ENCODE results near the gene MACROD2. TPM values are rescaled to one million over a fixed set of nuclear protein-coding genes. Genes with fewer than 3 reads are reported as not detected.

MACROD2 gene
- total RNA-seq, 4 donors from 2014 or later, result 4.0 to 14.1 (median 10.4) TPM

DNA sequence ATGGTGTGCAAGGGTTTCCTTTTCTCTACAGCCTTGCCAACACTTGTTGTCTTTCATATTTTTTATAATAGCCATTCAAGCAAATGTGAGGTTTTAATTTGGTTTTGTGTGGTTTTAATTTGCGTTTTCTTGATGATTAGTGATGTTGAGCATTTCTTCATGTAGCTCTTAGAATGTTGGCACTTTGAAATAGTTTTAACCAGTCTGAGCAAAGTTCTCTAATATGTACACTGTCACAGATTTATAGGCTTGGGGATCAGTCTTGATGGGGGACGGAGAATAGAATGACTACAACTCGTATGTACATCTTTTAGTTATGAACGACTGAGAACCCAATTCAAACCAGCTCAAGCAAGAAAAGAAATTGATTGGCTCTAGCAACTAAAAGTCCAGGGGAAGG, 1574.8 kb downstream of the MACROD2 start:
- Histone ChIP-seq H3K4me3 (no peak overlapping the region), H3K9me3 (no peaks in the 10 kb centered on the region), H3K4me1 (peaks cover 0 to 8% (median 0%) of the 10 kb centered on the region in 4 donors), H3K36me3 (no peaks in the 10 kb centered on the region), H3K27me3 (no peaks in the 10 kb centered on the region), H3K27ac (no peak overlapping the region)
- DNase-seq (ENCODE audit: low spot score in 2 of 2), result no peak
- TF ChIP-seq EP300 (IDR thresholded peaks at IDR 0.05), result no peak
- TF ChIP-seq POLR2A (IDR thresholded peaks at IDR 0.05), result no peak
- TF ChIP-seq CTCF (IDR thresholded peaks at IDR 0.05), result no peak
- WGBS, 2 donors, result 96% methylated on average over 4 of the region's 4 CpGs

DNA sequence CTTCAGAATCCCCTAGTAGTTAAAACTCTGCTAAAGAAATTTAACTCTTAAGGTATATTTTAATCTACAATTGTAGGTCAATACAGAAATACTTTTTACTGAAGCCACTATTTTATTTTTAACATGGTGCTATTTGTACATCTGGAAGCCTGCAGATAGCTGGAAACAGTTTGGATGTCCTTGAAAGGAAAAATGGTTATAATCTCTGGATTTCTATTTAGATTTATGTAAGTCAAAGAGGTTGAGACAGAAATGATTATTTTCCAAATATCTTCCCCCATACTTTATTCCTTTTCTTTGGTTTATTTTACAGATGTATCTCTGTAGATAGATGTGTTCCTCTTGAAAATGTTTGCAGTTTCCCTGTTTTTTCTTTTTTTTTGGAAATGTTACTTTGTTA, 1575.7 kb downstream of the MACROD2 start:
- H3K4me1 ChIP-seq, result peaks cover 0 to 8% (median 0%) of the 10 kb centered on the region in 4 donors
- no peak overlapping the region for H3K27ac ChIP-seq
- H3K36me3 ChIP-seq, result no peaks in the 10 kb centered on the region
- no peaks in the 10 kb centered on the region for H3K27me3 ChIP-seq
- DNase-seq (ENCODE audit: low spot score in 2 of 2), result no peak
- no peak overlapping the region for H3K4me3 ChIP-seq
- H3K9me3 ChIP-seq, result no peaks in the 10 kb centered on the region
- TF ChIP-seq POLR2A (IDR thresholded peaks at IDR 0.05), result no peak
- TF ChIP-seq EP300 (IDR thresholded peaks at IDR 0.05), result no peak
- no peak for TF ChIP-seq CTCF (IDR thresholded peaks at IDR 0.05)

GRCh38 chr20:15575255-15575654, 1579.9 kb downstream of the MACROD2 start:
- no peak for DNase-seq (ENCODE audit: low spot score in 2 of 2)

GRCh38 chr20:15576411-15576810, 1581.1 kb downstream of the MACROD2 start:
- Histone ChIP-seq H3K4me1 (peaks cover 0 to 5% (median 0%) of the 10 kb centered on the region in 4 donors), H3K27me3 (no peaks in the 10 kb centered on the region), H3K9me3 (no peaks in the 10 kb centered on the region), H3K4me3 (no peak overlapping the region), H3K27ac (no peak overlapping the region), H3K36me3 (no peaks in the 10 kb centered on the region)
- DNase-seq (ENCODE audit: low spot score in 2 of 2), result no peak
- TF ChIP-seq CTCF (IDR thresholded peaks at IDR 0.05), result no peak
- no peak for TF ChIP-seq EP300 (IDR thresholded peaks at IDR 0.05)
- TF ChIP-seq POLR2A (IDR thresholded peaks at IDR 0.05), result no peak

More at GRCh38 chr20:15575255-15575654, 1579.9 kb downstream of the MACROD2 start:
- H3K27ac ChIP-seq, result no peak overlapping the region
- 80 to 84% methylated on average over 1 of the region's 1 CpG for WGBS, 2 donors
- no peak overlapping the region for H3K4me3 ChIP-seq
- H3K9me3 ChIP-seq, result no peaks in the 10 kb centered on the region
- H3K36me3 ChIP-seq, result no peaks in the 10 kb centered on the region
- TF ChIP-seq EP300 (IDR thresholded peaks at IDR 0.05) (no peak), POLR2A (IDR thresholded peaks at IDR 0.05) (no peak), CTCF (IDR thresholded peaks at IDR 0.05) (no peak)
- H3K27me3 ChIP-seq, result no peaks in the 10 kb centered on the region
- peaks cover 0 to 5% (median 0%) of the 10 kb centered on the region in 4 donors for H3K4me1 ChIP-seq

- DNase-seq (ENCODE audit: low spot score in 2 of 2), result no peak
- 90 to 91% methylated on average over 3 of the region's 3 CpGs for WGBS, 2 donors
- no peaks in the 10 kb centered on the region for H3K36me3 ChIP-seq
- no peaks in the 10 kb centered on the region for H3K27me3 ChIP-seq
- no peak for TF ChIP-seq POLR2A (IDR thresholded peaks at IDR 0.05)
- TF ChIP-seq EP300 (IDR thresholded peaks at IDR 0.05), result no peak
- no peak for TF ChIP-seq CTCF (IDR thresholded peaks at IDR 0.05)
- no peaks in the 10 kb centered on the region for H3K9me3 ChIP-seq
- no peak overlapping the region for H3K27ac ChIP-seq
- H3K4me1 ChIP-seq, result peaks cover 0 to 4% (median 0%) of the 10 kb centered on the region in 4 donors
- no peak overlapping the region for H3K4me3 ChIP-seq
Measured at GRCh38 chr20:15578113-15578512, 1582.8 kb downstream of the MACROD2 start.

Measured in tibial nerve (tissue), 4 donors.